HG03060 (cell line): ENCODE data around the gene MCEMP1.

ENCODE experiments used
- ATAC-seq: cut with Tn5 transposase; IDR thresholded peaks from one replicate; pipeline ENCODE4 v1.9.1; 2021; ENCODE audit warnings: low read depth, moderate number of reproducible peaks; ENCODE audit not compliant: unreplicated experiment

Gene MCEMP1

GRCh38 chr19:7718668-7719067 lies 41.8 kb downstream of the MCEMP1 start:
- no peak for ATAC-seq

- no peak for ATAC-seq
Observed at GRCh38 chr19:7720351-7720750, 43.5 kb downstream of the MCEMP1 start.

GRCh38 chr19:7722231-7722651 lies 45.4 kb downstream of the MCEMP1 start:
- no peak for ATAC-seq

- no peak for ATAC-seq
Observed at GRCh38 chr19:7725791-7726190, 48.9 kb downstream of the MCEMP1 start.

GRCh38 chr19:7729211-7729610 lies 52.3 kb downstream of the MCEMP1 start:
- ATAC-seq, result no peak
